NCI-H524 treated with DMSO at 0.1 percent for 48 hours (cell line): Measurements from ENCODE around the gene TECPR2.

Experiments used
- DNase-seq: peaks from one replicate; lab custom pipeline; 2025; lab: John Stamatoyannopoulos, UW

TECPR2 gene

GRCh38 chr14:102375119-102375518, 12.4 kb downstream of the TECPR2 start:
- DNase-seq: no peak

- DNase-seq: no peak
These were observed 15.0 kb downstream of the TECPR2 start for GRCh38 chr14:102377696-102378095.

- DNase-seq: no peak
These were observed 16.1 kb downstream of the TECPR2 start for GRCh38 chr14:102378830-102379229.

- no peak for DNase-seq
These were observed 24.3 kb downstream of the TECPR2 start for GRCh38 chr14:102387086-102387485.

GRCh38 chr14:102389246-102389645, 26.5 kb downstream of the TECPR2 start:
- DNase-seq: no peak

GRCh38 chr14:102390064-102390855, 27.5 kb downstream of the TECPR2 start:
- no peak for DNase-seq

- DNase-seq: no peak
These were observed 29.8 kb downstream of the TECPR2 start for GRCh38 chr14:102392506-102392905.

GRCh38 chr14:102394717-102395375, 32.1 kb downstream of the TECPR2 start:
- no peak for DNase-seq

GRCh38 chr14:102396521-102396920, 33.8 kb downstream of the TECPR2 start:
- DNase-seq: no peak

- DNase-seq: no peak
These were observed 40.3 kb downstream of the TECPR2 start for GRCh38 chr14:102403028-102403427.

GRCh38 chr14:102407258-102407657, 44.5 kb downstream of the TECPR2 start:
- no peak for DNase-seq

GRCh38 chr14:102408724-102409123, 46.0 kb downstream of the TECPR2 start:
- DNase-seq: no peak

GRCh38 chr14:102415671-102416070, 52.9 kb downstream of the TECPR2 start:
- no peak for DNase-seq

- no peak for DNase-seq
These were observed 54.3 kb downstream of the TECPR2 start for GRCh38 chr14:102417001-102417431.

GRCh38 chr14:102417646-102418045, 54.9 kb downstream of the TECPR2 start:
- DNase-seq: no peak

- no peak for DNase-seq
These were observed 55.6 kb downstream of the TECPR2 start for GRCh38 chr14:102418169-102418852.

GRCh38 chr14:102418853-102419240, 56.1 kb downstream of the TECPR2 start:
- DNase-seq: no peak

- no peak for DNase-seq
These were observed 56.5 kb downstream of the TECPR2 start for GRCh38 chr14:102419276-102419675.

GRCh38 chr14:102419716-102420115, 57.0 kb downstream of the TECPR2 start:
- no peak for DNase-seq

- DNase-seq: peak; percentile 49
These were observed 58.8 kb downstream of the TECPR2 start for GRCh38 chr14:102421411-102422057.

GRCh38 chr14:102424520-102424919, 61.8 kb downstream of the TECPR2 start:
- no peak for DNase-seq

- no peak for DNase-seq
These were observed 62.2 kb downstream of the TECPR2 start for GRCh38 chr14:102424923-102425322.
